Measurements from ENCODE around the gene GPR137B.

GPR137B gene

DNA sequence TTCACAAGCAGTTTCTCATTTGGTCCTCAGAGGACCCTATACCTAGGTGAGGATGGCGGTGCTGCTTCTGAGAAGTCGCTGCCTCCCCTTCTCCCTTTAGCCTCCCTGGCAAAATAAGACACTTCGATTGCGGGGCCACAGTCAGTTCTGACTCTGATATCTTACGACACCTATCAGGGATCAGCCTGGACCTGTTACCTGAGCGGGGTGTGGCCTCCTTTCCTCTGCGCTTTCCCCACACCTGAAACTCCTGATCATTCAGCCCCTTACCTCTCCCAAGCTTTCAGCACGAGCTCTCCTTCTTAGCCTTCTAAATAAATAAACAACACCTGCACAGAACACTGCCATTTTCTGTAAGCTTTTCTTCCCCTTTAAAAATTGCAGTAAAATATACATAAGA, 24.6 kb upstream of the GPR137B start:
- DNase-seq, result no peak

- no peak for DNase-seq
Observed at GRCh38 chr1:236119943-236120484, 22.3 kb upstream of the GPR137B start.

- no peak for DNase-seq
Observed at GRCh38 chr1:236120721-236121153, 21.6 kb upstream of the GPR137B start.

- no peak for DNase-seq
Observed at GRCh38 chr1:236122176-236122575, 20.2 kb upstream of the GPR137B start.

DNA sequence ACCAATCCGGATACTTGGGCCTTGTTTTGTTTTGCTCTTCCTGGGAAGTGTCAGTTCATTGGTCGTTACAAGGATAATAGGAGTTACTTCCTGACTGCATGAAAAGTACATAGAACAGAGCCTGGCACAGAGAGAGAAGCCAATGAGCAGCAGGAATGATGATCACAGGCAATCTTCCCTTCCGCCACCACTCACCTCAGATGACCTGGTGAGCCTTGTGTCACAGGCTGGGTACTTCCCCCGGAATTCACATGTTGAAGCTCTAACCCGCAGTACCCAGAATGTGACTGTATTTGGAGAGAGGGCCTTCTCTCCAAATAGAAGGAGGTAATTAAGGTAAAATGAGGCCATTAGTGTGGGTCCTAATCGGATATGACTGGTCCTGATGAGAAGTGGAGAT, 18.8 kb upstream of the GPR137B start:
- no peak for DNase-seq

DNA sequence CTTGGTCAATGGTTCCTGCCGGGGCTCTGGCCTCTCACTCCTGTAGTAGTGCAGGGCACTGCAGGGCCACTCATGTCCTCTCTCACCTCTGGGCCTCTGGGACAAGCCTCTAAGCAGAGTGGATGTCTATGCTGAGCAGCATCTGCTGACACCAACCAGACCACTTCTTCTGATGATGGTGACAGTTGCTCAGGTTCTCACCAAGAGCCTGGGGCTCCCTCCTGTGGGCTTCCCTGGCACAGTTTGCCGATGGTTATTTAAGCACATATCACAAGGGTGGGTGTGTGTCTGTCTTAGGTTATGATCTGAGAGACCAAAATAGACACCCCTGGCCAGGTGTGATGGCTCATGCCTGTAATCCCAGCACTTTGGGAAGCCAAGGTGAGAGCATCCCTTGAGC, 17.4 kb upstream of the GPR137B start:
- no peak for DNase-seq

- no peak for DNase-seq
Observed at GRCh38 chr1:236127045-236127444, 15.3 kb upstream of the GPR137B start.

GRCh38 chr1:236128646-236129178, 13.6 kb upstream of the GPR137B start:
- DNase-seq, result no peak

GRCh38 chr1:236129306-236129705, 13.0 kb upstream of the GPR137B start:
- DNase-seq, result no peak

DNA sequence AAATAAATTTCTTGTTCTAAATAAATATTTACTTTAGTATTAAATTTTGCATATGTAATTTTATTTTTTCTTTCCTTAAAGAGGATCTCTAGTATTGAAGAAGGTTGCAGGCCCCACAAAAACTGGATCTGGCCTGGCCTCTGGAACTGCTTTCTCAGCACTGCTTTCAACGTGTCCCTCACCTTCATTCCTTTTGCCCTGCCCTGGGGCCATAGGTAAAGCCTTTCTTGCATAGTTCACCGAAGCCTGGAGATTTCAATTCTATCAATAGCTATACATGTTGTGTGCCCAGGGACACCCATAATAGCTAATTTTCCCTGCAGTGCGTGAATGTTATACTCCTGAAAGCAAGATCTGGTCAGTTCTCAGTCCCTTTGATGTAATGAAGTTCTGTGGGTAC, 12.0 kb upstream of the GPR137B start:
- no peak for DNase-seq

GRCh38 chr1:236131916-236132315, 10.4 kb upstream of the GPR137B start:
- DNase-seq, result no peak

- DNase-seq, result no peak
Observed at GRCh38 chr1:236132420-236133046, 9.8 kb upstream of the GPR137B start.

DNA sequence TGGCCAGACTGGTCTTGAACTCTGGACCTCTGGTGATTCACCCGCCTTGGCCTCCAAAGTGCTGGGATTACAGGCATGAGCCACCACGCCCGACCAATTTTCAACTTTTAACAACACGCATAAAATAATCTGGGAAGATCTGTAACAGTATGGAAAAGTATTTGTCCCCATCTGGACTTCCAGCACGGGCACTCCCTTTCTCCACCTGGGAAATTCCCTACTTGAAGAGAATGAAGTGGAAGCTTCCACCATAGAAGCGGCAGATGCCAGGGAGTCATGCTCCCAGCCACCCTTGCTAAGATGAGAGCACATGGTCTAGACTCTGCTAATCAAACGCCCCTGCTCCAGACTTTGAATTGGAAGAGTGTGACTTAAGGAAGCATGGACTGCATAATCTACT, 9.0 kb upstream of the GPR137B start:
- no peak for DNase-seq

DNA sequence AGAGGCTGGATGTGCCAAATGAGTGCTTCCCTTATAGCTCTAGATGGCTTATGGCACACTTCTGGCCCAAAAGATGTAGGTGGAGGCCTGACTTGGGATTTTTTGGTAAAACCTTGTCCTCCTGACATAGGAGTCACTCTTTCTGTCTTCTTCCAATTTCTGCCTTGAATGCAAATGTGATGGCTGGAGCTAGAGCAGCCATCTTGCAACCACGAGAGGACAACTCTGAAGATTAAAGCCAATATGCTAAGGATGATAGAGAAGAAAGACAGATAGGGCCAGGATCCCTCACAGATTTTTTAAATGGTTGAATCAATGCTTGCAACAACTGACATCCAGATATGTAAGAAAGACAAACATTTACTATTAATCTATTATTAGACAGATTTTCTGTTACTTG, 8.5 kb upstream of the GPR137B start:
- DNase-seq, result no peak

DNA sequence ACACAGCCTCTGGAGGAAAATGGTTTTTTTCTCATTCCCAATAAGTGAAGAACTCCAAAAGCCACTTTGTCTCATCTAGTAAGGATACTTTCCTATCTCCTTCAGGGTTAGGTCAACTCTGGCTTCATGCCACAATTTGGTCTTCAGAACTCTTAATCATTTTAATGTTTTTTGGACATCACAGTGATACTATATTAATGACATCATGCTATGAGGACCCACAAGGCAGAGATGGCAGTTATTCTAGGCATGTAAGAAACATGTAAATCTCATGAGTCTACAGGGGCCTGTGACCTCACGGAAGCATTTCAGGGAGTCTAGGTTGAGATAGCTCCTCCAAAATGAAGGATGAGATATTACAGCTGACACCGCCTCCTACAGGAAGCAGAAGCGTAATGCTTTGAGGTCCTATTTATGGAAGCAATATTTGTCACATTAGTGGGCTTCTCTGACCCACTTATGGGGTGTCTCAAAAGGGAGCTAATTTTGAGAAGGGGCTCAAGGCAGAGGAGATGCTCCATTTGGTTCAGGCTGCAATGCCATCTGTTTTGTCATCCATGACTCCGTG, 5.0 kb upstream of the GPR137B start:
- DNase-seq, result no peak

DNA sequence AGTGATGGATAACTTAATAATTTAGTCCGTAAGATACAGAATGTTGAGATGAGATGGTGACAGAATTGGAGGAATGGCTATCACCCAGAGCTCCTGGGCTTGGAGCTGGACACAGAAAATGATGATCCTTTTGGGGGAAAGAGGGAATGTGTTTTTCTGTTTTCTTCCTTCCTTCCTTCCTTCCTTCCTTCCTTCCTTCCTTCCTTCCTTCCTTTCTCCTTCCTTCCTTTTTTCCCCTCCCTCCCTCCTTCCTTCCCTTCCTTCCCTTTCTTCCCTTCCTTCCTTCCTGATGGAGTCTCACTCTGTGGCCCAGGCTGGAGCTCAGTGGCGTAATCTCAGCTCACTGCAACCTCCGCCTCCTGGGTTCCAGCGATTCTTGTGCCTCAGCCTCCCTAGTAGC, 2.8 kb upstream of the GPR137B start:
- no peak for DNase-seq

DNA sequence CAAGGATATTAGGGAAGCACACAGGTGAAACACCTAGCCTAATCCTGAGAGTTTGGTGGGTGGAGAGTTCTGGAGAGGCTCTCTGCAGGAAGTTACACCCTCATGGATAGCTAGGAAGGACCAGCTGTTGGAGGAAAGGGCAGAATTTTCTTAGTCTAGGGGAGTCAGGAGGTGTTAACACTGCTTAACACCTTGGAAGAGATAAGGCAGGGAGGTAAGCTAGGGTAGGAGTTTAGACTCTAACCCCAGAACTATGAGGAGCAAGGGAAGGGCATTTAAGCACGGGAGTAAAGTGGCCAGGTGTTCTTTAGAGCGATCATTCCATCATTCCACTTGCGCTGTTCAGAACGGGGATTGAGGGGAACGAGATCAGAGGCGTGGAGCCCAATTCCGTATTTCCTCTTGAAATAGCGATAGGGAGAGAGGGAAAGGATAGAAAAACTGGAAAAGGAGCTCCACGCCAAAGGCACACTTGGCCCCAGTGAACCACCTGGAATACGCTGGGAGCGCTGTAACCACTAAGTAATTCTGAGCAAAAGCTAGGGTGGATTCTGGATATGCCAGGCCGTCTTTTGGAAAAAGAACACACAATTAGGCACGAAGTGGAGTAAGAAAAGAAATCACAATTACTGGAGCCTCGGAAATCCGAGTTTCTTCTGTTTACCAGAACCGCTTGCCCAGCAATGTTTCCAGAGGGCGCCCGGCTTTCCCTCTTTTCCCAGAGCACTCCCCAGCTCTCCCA, 1.5 kb upstream of the GPR137B start:
- no peak for DNase-seq

DNA sequence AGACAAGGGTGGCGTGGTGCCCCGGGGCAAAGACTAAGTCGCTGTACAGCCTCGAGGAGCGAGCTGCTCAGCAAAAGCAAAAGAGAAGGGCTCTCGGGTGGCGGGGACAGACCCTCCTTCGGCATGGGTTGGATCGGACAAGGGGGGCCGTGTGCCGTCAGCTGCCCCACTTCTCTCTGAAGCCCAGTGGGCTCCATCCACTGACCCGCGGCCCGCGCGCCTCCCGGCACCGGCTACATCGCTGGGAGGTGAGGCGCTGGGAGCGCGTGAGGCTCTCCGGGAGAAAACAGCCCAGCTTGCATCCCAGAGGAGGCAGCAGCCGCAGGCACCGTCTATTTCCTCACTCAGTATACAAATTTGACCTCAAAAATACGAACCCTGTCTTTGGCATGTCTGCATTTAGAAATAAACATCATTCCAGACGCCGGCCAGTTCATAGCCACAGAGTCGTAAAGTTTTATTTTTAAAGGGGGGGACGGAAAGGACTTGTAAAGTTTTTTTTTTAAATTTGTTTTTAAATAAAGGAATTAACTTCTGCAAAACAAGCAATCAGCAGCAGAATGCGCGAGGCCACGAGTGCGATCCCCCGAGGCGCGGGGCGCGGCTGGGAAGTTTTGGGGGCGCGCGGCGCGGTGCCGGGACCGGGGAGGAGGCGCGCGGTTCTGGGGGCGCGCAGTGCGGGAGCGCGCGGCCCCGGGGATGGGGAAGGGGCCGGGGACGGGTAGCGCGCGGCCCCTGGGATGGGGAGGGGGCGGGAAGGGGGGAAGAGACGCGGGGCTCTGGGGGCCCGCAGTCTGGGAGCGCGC, 689 bp upstream of the GPR137B start:
- DNase-seq, result peak; percentile 27

DNA sequence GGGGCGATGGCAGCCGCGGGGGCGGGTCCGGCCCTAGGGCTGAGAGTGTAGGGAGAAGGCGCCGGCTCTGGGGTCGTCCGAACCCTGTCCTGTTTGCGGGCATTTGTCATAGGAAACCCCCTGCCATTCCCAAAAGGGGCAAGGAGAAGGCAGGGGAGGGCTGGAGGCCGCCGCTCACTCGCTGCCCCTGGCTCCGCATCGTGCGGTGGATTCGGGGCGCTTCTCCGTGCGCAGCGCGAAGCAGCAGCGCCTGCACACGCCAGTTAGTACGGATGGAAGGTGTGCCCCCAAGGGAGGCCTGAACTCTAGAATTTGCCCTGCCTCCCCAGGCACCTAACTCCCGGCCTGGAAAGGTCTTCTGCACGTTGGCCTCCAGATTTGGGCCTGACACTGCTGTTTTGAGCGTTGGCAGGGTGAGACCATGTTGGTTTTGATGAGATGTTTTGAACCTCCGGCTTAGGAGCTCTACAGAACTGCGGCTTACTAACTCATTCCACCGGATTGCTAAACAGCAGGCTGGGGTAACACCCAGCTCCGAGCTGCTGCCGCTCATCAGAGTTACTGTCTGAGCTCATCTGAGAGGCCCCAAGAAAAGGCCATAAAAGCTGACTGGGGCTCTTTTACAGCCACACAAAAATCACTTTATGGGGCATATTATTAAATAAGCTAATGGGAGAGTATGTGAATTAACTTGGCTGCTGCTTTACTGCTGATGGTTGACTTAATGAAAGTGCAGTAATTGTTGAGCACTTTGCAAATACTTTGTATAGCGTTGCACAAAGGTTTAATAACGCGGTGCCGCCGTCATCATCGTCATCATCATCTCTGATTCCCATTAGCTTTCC, 987 bp downstream of the GPR137B start:
- DNase-seq, result peak; percentile 30

DNA sequence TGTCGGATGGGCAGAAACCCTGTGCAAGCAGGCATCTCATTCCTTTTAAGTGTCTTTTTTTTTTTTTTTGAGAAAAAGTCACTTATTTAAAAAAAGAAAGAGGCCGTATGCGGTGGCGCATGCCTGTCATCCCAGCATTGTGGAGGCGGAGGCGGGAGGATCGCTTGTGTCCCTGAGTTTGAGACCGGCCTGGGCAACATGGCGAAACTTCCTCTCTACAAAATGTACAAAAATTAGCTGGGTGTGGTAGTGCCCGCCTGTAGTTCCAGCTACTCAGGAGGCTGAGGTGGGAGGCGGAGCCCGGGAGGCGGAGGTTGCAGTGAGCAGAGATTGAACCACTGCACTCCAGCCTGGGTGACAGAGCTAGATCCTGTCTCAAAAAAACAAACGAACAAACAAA, 1.7 kb downstream of the GPR137B start:
- DNase-seq, result no peak

- no peak for DNase-seq
Observed at GRCh38 chr1:236144446-236145150, 2.3 kb downstream of the GPR137B start.
